GM19025 (cell line): Measurements from ENCODE around the gene CYP1B1.
"Not testable (repeated sequence)": the region's sequence is repeated elsewhere in the genome, so short reads cannot be mapped to it uniquely, and the experiment has no call there.

Experiments
- ATAC-seq: cut with Tn5 transposase; IDR thresholded peaks from one replicate; pipeline ENCODE4 v1.9.1; 2021; ENCODE audit warnings: mild to moderate bottlenecking, low read depth, moderate library complexity; ENCODE audit not compliant: unreplicated experiment

Gene CYP1B1

GRCh38 chr2:38037757-38038621 is 38.0 kb downstream of the CYP1B1 start:
- ATAC-seq = peak; percentile 76

DNA sequence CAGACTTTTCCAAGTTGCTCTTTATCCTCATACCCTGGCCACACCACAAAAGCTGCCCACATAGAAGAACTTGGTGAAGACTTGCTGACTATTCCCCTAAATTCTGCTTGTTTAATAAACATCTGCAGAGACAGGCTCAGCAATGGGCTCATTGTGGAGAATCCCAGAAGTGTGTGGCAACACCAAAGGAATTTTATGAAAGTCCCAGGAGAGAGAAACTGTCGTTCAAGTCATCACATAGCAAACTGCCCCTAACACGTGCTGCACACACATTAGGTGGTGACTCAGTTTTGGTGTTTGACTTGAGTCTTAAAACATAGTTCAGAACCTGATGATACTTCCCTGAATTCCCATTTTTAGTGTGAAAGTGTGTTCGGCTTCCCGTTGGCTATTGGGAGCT is 38.6 kb downstream of the CYP1B1 start:
- no peak for ATAC-seq

DNA sequence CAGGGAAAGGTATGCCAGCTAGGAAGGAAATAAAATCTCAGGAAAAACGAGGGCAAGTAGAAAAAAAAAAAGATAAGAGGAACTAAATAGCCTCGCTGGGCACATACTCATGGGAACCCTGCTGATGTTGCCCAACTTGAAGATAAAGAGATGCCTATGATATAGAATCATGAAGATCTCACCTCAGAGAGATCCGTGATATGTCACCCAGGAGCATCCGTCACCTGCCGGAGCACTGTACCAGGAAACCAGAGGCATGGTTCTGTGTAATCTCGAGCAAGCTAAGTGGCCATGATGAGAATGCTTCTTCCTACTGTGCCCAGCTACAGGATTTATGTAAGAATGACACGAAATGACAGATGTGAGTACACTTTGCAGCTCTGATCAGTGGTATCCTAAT is 40.0 kb downstream of the CYP1B1 start:
- ATAC-seq = no peak

DNA sequence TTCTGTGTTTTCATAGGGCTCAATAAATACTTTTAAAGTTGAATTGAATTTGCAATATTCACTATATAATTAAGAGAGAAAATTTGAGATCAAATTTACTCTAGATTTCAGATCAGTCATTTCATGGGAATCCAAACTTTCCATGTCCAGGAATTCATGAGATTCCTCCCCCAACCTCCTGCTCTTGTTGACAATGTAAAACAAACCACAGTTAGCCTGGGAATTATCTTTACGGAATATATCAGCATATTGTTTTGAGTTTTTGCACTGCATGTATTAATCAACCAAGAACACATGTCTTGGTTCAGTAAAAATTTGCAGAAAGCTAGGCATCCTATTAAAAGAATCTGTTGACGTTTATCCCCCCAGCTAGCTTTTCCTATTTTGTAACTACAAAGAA is 42.3 kb downstream of the CYP1B1 start:
- no peak for ATAC-seq

- no peak for ATAC-seq
These were observed 43.0 kb downstream of the CYP1B1 start for GRCh38 chr2:38032946-38033345.

DNA sequence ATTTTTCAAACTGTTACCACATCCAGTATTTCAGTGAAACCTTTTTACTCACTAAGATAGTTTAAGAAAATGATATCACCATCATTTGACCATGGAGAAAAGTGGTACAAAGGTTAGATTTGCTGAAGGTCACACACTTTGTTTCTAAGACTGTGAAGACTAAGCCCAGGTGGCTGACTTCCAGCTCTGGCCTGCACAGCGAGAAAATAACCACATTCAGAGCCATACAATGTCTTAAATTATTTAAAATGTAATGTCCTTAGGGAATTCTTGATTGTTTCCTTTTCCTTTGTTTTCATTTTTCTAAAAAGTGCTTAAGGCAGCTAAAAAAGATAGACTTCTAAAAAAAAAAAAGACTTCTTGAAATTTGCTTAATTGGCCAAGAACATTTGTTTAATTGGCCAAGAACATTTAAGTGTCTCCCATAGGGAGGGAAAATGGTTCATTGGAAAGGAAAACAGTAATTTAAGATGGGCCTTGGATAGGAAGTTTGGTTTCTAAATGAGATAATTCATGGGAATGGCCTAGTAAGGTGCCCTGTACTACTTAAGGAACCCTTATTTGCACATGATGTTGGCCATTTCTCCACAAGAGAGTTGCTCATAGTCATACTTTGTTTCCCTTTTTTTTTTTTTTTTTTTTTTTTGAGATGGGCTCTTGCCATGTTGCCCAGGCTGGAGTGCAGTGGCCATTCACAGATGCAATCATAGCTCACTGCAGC is 45.2 kb downstream of the CYP1B1 start:
- no peak for ATAC-seq

DNA sequence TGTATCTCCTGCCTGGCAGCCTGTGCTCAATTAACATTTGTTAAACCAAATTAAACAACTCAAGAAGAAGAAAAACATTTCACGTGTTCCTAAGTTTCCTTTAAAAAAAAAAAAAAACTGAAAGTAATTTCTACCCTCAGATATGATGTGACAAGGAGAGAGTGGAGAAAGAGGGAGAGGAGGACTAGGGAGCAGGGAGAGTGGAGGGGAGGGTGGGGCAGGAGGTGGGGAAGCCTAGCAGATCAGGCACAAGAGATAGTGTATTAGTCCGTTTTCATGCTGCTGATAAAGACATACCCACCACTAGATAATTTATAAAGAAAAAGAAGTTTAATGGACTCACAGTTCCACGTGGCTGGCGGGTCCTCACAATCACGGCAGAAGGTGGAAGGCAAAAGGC is 46.4 kb downstream of the CYP1B1 start:
- ATAC-seq = no peak

GRCh38 chr2:38028829-38029228 is 47.1 kb downstream of the CYP1B1 start:
- no peak for ATAC-seq

- no peak for ATAC-seq
These were observed 49.1 kb downstream of the CYP1B1 start for GRCh38 chr2:38026846-38027245.

DNA sequence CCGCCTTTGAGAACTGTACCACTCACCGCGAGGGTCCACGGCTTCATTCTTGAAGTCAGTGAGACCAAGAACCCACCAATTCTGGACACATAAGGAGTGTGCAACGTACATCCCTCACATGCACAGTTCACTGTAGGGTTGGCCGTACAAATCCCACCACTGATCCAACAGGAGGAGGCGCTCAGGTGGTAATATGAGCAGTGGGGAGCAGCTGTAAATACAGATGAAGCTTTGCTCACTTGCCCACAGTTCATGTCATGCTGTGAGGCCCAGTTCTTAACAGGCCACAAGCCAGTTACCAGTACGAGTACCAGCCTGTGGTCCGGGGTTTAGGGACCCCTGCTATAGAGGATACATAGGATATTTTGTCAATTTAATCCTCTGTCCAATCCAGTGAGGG is 54.4 kb downstream of the CYP1B1 start:
- no peak for ATAC-seq

DNA sequence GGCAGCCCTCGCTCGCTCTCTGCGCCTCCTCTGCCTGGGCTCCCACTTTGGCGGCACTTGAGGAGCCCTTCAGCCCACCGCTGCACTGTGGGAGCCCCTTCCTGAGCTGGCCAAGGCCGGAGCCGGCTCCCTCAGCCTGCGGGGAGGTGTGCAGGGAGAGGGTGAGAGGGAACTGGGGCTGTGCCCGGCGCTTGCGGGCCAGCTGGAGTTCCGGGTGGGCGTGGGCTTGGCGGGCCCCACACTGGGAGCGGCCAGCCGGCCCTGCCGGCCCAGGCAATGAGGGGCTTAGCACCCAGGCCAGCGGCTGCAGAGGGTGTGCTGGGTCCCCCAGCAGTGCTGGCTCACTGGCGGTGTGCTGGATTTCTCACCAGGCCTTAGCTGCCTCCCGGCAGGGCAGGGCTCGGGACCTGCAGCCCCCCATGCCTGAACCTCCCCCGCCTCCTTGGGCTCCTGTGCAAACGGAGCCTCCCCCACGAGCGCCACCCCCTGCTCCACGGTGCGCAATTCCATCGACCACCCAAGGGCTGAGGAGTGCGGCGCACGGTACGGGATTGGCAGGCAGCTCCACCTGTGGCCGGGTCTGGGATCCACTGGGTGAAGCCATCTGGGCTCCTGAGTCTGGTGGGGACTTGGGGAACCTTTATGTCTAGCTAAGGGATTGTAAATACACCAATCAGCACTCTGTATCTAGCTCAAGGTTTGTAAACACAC is 55.4 kb downstream of the CYP1B1 start:
- ATAC-seq = not testable (repeated sequence)

DNA sequence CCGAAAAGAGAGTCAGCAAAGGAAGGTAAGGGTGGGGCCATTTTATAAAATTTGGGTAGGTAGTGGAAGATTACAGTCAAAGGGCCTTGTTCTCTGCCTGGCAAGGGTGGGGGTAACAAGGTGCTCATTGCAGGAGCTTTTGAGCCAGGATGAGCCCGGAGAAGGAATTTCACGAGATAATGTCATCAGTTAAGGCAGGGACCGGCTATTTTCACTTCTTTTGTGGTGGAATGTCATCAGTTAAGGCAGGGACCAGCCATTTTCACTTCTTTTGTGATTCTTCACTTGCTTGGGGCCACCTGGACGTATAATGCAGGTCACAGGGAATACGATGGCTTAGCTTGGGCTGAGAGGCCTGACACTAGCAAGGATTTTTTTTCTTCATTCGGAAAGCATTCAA is 58.1 kb downstream of the CYP1B1 start:
- ATAC-seq = no peak
